Retinal pigment epithelial cell (primary cell): Measurements from ENCODE around the gene ARFGEF3.

Experiments
- DNase-seq: peaks from one replicate; pipeline ENCODE4 v3.0.0-alpha.2; 2010; ENCODE audit warnings: low read depth
- H3K4me3 ChIP-seq: 2 replicates; pipeline ENCODE4 v1.5.1; 2011; ENCODE audit warnings: mild to moderate bottlenecking, low read length, control low read depth, moderate library complexity
- TF ChIP-seq, protein P1 (sequence below): conservative IDR thresholded peaks from 2 replicates; pipeline ENCODE4 v1.5.1; 2011; ENCODE audit warnings: low read depth, low read length, control low read depth, inconsistent platforms

ARFGEF3 gene

DNA sequence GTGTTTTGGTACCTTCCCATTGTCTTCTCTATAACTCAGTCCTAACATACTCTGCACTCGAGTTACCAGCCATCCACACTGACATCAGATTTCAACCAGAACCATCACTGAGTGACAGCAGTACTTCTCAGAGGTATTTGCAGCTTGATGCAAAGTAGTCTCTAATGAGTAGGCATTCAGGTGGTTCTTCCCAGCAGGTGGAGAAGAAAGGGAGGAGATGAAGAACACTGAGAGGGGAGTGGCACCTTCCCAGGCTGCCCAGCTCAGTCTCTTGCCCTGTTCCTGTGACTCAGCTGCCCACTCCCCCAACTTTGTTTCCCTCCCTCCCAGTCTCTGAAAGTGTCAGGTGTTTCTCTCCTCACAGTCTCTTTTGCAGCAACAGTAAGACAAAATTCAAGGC is 177.3 kb downstream of the ARFGEF3 start:
- DNase-seq = no peak
- TF ChIP-seq, protein P1, sequence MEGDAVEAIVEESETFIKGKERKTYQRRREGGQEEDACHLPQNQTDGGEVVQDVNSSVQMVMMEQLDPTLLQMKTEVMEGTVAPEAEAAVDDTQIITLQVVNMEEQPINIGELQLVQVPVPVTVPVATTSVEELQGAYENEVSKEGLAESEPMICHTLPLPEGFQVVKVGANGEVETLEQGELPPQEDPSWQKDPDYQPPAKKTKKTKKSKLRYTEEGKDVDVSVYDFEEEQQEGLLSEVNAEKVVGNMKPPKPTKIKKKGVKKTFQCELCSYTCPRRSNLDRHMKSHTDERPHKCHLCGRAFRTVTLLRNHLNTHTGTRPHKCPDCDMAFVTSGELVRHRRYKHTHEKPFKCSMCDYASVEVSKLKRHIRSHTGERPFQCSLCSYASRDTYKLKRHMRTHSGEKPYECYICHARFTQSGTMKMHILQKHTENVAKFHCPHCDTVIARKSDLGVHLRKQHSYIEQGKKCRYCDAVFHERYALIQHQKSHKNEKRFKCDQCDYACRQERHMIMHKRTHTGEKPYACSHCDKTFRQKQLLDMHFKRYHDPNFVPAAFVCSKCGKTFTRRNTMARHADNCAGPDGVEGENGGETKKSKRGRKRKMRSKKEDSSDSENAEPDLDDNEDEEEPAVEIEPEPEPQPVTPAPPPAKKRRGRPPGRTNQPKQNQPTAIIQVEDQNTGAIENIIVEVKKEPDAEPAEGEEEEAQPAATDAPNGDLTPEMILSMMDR = no peak

DNA sequence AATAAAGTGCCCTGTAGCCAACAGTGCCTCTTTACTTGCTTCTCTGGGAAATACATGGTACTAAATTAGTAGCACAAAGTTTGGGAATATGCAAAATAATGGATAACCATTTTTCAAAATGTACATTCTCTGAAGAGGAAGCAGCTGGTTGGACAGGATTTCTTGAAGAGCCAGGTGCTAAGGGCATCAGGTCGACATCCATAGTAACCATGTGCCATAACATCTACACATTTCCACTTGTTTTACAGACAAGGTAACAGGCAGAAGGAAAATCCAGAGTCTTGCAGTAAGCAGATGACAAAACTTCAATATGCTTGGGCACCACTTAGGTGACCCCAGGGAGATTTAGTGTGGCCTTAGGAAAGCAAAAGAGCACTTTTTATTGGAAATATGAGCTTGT is 179.4 kb downstream of the ARFGEF3 start:
- TF ChIP-seq, protein P1 = no peak
- no peak for DNase-seq
- no peak overlapping the region for H3K4me3 ChIP-seq

More for the DNA sequence above, 177.3 kb downstream of the ARFGEF3 start:
- no peak overlapping the region for H3K4me3 ChIP-seq

DNA sequence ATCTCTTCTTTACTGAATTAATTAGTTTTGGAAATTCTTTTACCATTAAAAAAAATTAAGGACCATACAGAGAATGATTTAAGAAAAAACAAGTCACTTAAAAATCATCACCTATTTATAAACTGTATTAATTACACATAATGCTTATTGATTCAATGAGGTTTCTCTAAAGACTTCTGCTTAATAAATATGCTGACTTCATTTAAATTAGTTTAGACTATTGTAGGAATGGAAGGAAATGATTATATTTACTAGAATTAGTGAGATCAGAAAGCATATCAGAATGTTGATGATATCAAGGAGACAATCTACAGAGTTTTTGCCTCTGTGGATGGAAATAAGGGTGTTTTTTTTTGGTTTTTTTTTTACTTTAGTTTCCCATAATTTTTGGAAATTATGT is 181.4 kb downstream of the ARFGEF3 start:
- TF ChIP-seq, protein P1 = no peak
- no peak for DNase-seq
- H3K4me3 ChIP-seq = no peak overlapping the region

DNA sequence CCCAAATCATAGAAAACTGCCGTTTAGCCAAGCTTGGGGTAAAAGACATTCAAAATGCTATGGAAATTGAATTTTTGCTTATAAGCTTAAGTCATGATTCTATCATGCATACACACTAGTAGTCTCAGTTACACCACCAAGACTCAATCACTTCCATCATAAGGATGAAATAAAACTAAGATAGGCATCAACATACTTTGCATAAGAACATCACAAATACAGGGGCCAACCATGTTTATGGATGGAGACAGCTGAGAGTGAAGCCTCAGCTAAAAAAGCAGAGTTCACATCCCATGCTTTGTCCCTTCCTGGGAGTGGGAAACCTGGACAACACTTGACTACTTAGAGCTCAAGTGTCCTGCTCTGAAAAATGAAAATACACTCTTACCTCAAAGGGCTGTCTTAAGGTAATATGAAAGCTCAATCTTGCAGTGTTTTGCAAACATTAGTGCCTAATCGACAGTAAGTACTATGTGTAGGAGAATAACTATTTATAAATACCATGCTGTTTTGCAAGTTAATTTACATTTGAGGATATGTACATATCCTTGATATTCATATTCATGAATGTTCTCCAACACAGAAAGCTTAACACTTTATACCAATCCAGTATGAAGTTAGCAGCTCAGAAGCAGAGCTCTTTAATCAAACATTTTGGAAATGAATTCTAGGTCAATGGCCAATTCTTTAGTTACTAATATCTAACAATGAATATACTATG is 184.0 kb downstream of the ARFGEF3 start:
- TF ChIP-seq, protein P1 = no peak

DNA sequence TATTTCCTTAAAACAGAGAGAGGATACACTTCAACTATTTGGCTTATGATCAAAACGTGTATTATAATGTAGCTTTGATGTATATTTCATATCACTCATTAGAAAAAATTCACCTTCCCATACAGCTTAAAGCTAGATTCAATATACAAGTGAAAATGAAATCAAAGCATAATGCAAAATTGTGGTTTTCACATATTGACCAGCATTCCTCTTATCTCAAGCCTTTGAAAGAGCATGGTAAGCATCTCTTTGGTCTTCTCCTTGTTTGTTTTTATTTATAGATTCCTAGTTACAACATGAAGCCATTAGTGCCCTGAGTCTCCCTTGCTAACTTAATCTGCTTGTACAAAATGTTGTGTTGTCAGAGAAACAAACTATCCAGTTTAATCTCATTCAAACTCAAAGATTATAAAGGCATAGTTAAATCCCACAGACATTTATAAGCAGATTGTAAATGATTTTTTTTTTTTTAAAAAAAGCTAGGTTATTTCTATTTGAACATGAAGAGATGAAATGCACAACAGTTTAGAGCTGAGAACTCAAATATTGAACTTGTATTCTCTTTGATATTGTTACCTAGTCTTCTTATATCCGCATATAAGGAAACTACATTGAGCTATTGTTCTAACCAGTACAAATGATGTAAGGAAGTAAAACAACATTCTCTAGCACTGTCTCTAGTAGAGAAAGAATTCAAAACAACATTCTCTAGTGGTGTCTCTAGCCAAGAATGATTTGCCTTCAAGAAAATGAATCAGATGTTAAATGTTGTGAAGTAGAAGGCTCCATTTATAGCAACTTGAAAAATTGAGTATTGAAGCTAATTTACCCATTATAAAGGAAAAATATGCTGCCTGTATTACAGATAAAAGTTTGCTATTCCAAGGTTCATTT is 184.8 kb downstream of the ARFGEF3 start:
- DNase-seq = peak; percentile 60
- no peak overlapping the region for H3K4me3 ChIP-seq
- TF ChIP-seq, protein P1 = no peak

More for the DNA sequence above, 184.0 kb downstream of the ARFGEF3 start:
- H3K4me3 ChIP-seq = no peak overlapping the region
- DNase-seq = no peak

DNA sequence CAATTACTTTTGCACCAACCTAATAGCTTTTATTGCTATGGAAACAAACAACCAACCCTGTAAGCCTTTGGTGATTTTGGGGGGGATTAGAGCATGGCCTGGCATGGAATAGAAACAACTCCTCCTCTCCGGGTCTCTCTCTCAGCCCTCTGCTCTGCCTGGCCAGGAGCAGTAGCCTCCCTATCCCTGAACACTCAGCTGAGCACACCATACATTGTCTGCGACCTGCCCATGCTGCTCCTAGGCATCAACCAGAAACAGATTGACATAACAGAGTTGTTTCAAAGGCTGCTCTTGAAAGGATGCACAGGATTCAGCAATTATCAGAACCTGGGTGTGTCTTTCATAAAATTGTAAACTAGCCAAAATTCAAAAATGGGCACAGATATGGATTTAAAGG is 186.1 kb downstream of the ARFGEF3 start:
- DNase-seq = no peak

More for the DNA sequence above, 186.1 kb downstream of the ARFGEF3 start:
- TF ChIP-seq, protein P1 = no peak
- no peak overlapping the region for H3K4me3 ChIP-seq
